ENCODE data around the gene MIEF1.

GRCh38 chr22:39558950-39559349 lies 56.9 kb downstream of the MIEF1 start:
- TF ChIP-seq POLR2AphosphoS5 (IDR thresholded peaks at IDR 0.05; ENCODE audit: low read depth) = no peak
- no peak for TF ChIP-seq STAT1 (IDR thresholded peaks at IDR 0.05; ENCODE audit: unreplicated experiment)
- TF ChIP-seq CTCF (conservative IDR thresholded peaks at IDR 0.05; ENCODE audit: low read depth in 2 of 2) = no peak
- no peak for TF ChIP-seq EZH2phosphoT487 (IDR thresholded peaks at IDR 0.05; ENCODE audit: unreplicated experiment)
- no peak for TF ChIP-seq EZH2 (IDR thresholded peaks at IDR 0.05; ENCODE audit: low read depth, unreplicated experiment)
- no peak for TF ChIP-seq JUNB (IDR thresholded peaks at IDR 0.05; ENCODE audit: unreplicated experiment)
- no peak for TF ChIP-seq REST (IDR thresholded peaks at IDR 0.05; ENCODE audit: unreplicated experiment)

Measured in GM23338 (cell line).